ENCODE measurements around the gene CFP. TPM values are rescaled to one million over a fixed set of nuclear protein-coding genes. Genes with fewer than 3 reads are reported as not detected.

The CFP gene
- total and polyA plus RNA-seq, 2 of the 13 experiments (the other 11 are each of a cell fraction or from before 2014, with no cell fraction given): 0.01 TPM; not detected in 1

- H3K27ac ChIP-seq (ENCODE audit: extremely low read length, insufficient read depth, low read length): no peak overlapping the region
- no peak overlapping the region for H2AFZ ChIP-seq (ENCODE audit: low read length)
Measured at GRCh38 chrX:47574076-47574546, 55.6 kb downstream of the CFP start.

More at GRCh38 chrX:47574076-47574546, 55.6 kb downstream of the CFP start:
- Histone ChIP-seq H4K20me1 (ENCODE audit: insufficient read depth, low read length) (no peaks in the 10 kb centered on the region), H3K9ac (ENCODE audit: insufficient read depth, low read depth, low read length) (no peak overlapping the region), H3K36me3 (replicated peaks in 1 of 2; ENCODE audit: control insufficient read depth in 1 of 2, insufficient read depth in 2 of 2, low read length in 2 of 2) (0 out of 5 replicates have a peak, but pooled peaks cover 0 to 7% of the 10 kb centered on the region in 2 experiments), H3K4me1 (ENCODE audit: insufficient read depth, low read length) (peaks cover 13% of the 10 kb centered on the region), H3K4me2 (ENCODE audit: low read depth, low read length) (no peak overlapping the region), H3K27me3 (ENCODE audit: control insufficient read depth in 1 of 2, insufficient read depth in 2 of 2, low read length in 2 of 2) (no peaks in the 10 kb centered on the region; a peak in 2 of 5 replicates), H3K4me3 (replicated peaks in 1 of 3; ENCODE audit: insufficient read depth in 1 of 3, low read depth in 2 of 3, low read length in 3 of 3) (no peak overlapping the region), H3K9me3 (ENCODE audit: low read length) (no peaks in the 10 kb centered on the region), H3K79me2 (ENCODE audit: insufficient read depth, low read length) (no peaks in the 10 kb centered on the region)
- FAIRE-seq: no peak
- peak; percentile 20 for ATAC-seq
- ChIA-PET CTCF (ENCODE audit: low intra/inter-chr PET ratio, low total read pairs) (no interaction called here), POLR2A (no interaction called here)
- intact Hi-C loops (cut with micrococcal nuclease; ENCODE audit: unreplicated experiment): no loop called here
- no TSS peak for BruUV-seq (replicated peaks)
- DNase-seq (ENCODE audit: low spot score): no peak
- TF ChIP-seq KLF9 (CRISPR knock-in tag; IDR thresholded peaks at IDR 0.05; ENCODE audit: low read depth): no peak
- no peak for TF ChIP-seq MATR3 (CRISPR knock-in tag; IDR thresholded peaks at IDR 0.05)
- TF ChIP-seq SPEN (CRISPR knock-in tag; IDR thresholded peaks at IDR 0.05; ENCODE audit: low read depth): no peak
- TF ChIP-seq ZFP36 (IDR thresholded peaks at IDR 0.05; ENCODE audit: borderline replicate concordance, low read depth, low read length, partially characterized antibody): no peak
- no peak for TF ChIP-seq HNF1B (CRISPR knock-in tag; IDR thresholded peaks at IDR 0.05)
- no peak for TF ChIP-seq MED13 (CRISPR knock-in tag; IDR thresholded peaks at IDR 0.05)
- no peak for TF ChIP-seq RAD51 (IDR thresholded peaks at IDR 0.05; ENCODE audit: borderline replicate concordance)
- TF ChIP-seq IRF1 (CRISPR knock-in tag; IDR thresholded peaks at IDR 0.05; ENCODE audit: low read depth): no peak
- TF ChIP-seq ZNF513 (CRISPR knock-in tag; conservative IDR thresholded peaks at IDR 0.05): no peak
- TF ChIP-seq MTF2 (CRISPR knock-in tag; IDR thresholded peaks at IDR 0.05; ENCODE audit: borderline replicate concordance): no peak
- no peak for TF ChIP-seq ZNF749 (CRISPR knock-in tag; IDR thresholded peaks at IDR 0.05; ENCODE audit: borderline replicate concordance)
- no peak for TF ChIP-seq MTF1 (CRISPR knock-in tag; IDR thresholded peaks at IDR 0.05)
- in situ Hi-C loops (cut with HindIII; ENCODE audit: extremely low pct_ligation_motif_present, low pct_unique_long_range_greater_than_20kb): no loop called here
- 100% methylated on average over 1 of the region's 41 CpGs for WGBS (ENCODE audit: low lambda C conversion rate)

Data from HepG2 (cell line).